ENCODE results near the gene CCDC83.
"Not testable (repeated sequence)": the region's sequence is repeated elsewhere in the genome, so short reads cannot be mapped to it uniquely, and the experiment has no call there.

Gene CCDC83

DNA sequence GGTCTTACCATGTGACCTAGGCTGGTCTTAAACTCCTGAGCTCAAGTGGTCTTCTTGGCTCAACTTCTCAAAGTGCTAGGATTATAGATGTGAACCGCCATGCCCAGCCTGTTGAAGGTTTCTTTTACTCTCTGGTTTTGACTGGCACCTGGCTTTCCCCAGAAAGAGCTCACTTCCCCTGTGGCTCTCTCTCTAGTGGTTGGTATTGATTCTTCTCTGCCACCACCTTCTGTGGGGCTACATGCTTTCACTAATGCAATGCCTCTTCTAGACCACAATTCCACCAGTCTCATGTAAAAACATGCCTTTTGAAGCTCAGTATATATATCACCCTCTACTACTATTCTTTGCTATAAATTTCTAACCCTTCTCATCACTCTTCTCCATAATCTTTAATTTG lies 67.2 kb downstream of the CCDC83 start:
- Mint-ChIP-seq H3K9me3 (peaks cover 1 to 5% of the 10 kb centered on the region in 2 donors), H3K36me3 (peaks cover 0 to 3% of the 10 kb centered on the region in 2 donors), H3K27me3 (peaks cover 14 to 27% of the 10 kb centered on the region in 2 donors), H3K27ac (no peak overlapping the region), H3K4me3 (no peak overlapping the region), H3K4me1 (peaks cover 0 to 4% of the 10 kb centered on the region in 2 donors)
- ATAC-seq (replicated peaks) (peak; percentile 99 to 100), DNase-seq (peak; percentile 20)

DNA sequence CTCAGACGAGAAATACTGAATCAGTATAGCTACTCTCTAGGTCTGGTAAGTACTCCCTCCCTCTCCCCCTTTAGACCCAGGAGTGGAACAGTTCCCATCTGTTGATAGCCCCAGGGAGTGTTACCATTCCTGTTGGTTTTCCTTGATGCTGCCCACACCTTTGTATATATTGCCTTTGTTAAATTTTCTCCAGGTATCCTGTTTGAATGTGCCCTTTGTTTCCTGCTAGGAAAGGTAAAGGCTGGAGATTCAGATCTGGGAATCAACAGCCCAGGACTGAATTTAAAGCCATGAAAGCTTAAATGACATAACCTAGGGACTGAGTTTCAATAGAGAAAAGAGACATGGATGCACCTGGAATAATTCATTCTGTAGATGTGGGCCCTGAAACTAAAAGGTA lies 68.3 kb downstream of the CCDC83 start:
- ATAC-seq (replicated peaks) = no peak
- peaks cover 14 to 28% of the 10 kb centered on the region in 2 donors for H3K27me3 Mint-ChIP-seq

DNA sequence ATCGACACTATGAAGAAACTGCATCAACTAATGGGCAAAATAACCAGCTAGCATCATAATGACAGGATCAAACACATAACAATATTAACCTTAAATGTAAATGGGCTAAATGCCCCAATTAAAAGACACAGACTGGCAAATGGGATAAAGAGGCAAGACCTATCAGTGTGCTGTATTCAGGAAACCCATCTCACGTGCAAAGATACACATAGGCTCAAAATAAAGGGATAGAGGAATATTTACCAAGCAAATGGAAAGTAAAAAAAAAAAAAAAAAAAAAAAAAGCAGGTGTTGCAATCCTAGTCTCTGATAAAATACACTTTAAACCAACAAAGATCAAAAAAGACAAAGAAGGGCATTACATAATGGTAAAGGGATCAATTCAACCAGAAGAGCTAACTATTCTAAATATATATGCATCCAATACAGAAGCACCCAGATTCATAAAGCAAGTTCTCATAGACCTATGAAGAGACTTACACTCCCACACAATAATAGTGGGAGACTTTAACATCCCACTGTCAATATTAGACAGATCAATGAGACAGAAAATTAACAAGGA lies 71.6 kb downstream of the CCDC83 start:
- not testable (repeated sequence) for H3K4me1 Mint-ChIP-seq; H3K9me3 Mint-ChIP-seq; H3K27ac Mint-ChIP-seq; DNase-seq; H3K4me3 Mint-ChIP-seq; ATAC-seq (replicated peaks); H3K36me3 Mint-ChIP-seq
- H3K27me3 Mint-ChIP-seq = peaks cover 14 to 28% of the 10 kb centered on the region in 2 donors

More for the DNA sequence above, 68.3 kb downstream of the CCDC83 start:
- peaks cover 0 to 3% of the 10 kb centered on the region in 2 donors for H3K36me3 Mint-ChIP-seq
- no peak overlapping the region for H3K4me3 Mint-ChIP-seq
- H3K9me3 Mint-ChIP-seq = peaks cover 1 to 5% of the 10 kb centered on the region in 2 donors
- no peak overlapping the region for H3K27ac Mint-ChIP-seq
- no peak for DNase-seq
- peaks cover 0 to 4% of the 10 kb centered on the region in 2 donors for H3K4me1 Mint-ChIP-seq

DNA sequence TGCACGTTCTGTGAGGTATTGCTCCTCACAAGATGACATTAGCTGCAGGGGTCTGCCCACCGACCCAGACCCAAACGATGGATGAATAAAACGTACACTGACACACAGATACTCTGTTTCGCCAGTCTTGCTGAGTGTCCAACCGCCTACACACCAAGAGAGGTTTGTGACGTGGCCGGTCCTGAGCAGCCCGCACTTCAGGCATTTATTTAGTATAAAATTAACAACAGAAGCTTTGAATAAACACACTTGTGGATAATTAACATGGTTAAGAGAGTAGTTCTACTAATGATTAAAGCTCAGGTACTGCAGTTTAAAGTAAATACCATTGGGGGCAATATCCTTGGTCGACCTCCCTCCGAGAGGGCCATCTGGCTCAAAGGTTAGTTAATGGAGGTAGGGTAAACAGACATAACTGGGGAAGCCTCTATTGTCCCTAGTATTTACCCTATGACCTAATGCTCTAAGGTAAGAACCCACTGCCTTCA lies 75.7 kb downstream of the CCDC83 start:
- ATAC-seq (replicated peaks) (no peak), DNase-seq (no peak)
- H3K27me3 Mint-ChIP-seq = peaks cover 2 to 13% of the 10 kb centered on the region in 2 donors
- H3K4me1 Mint-ChIP-seq = no peaks in the 10 kb centered on the region
- H3K36me3 Mint-ChIP-seq = no peaks in the 10 kb centered on the region
- no peak overlapping the region for H3K4me3 Mint-ChIP-seq
- no peak overlapping the region for H3K27ac Mint-ChIP-seq
- H3K9me3 Mint-ChIP-seq = peaks cover 3 to 10% of the 10 kb centered on the region in 2 donors

DNA sequence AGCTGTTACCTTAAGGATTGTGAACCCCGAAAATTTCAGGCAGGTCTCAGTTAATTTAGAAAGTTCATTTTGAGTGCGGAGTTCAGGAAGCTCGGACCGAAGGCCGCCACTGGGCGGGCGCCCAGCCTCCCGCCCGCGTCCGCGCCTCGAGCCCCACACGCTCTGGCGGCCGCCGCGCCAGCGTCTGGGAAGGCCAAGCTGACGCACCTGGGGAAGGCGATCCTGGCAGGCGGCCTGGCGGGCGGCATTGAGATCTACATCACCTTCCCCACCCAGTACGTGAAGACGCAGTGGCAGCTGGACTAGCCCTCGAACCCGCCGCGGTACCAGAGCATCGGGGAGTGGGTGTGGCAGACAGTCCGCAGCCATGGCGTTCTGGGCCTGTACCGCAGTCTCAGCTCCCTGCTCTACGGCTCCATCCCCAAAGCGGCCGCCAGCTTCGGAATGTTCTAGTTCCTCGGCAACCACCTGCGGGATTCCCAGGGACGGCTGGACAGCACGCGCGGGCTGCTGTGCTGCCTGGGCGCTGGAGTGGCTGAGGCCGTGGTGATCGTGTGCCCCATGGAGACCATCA lies 79.5 kb downstream of the CCDC83 start:
- H3K4me1 Mint-ChIP-seq = no peaks in the 10 kb centered on the region
- H3K9me3 Mint-ChIP-seq = peaks cover 0 to 6% of the 10 kb centered on the region in 2 donors
- H3K27me3 Mint-ChIP-seq = no peaks in the 10 kb centered on the region
- no peak overlapping the region for H3K27ac Mint-ChIP-seq
- DNase-seq = no peak
- ATAC-seq (replicated peaks) = no peak
- no peak overlapping the region for H3K4me3 Mint-ChIP-seq
- peaks cover 4 to 6% of the 10 kb centered on the region in 2 donors for H3K36me3 Mint-ChIP-seq

DNA sequence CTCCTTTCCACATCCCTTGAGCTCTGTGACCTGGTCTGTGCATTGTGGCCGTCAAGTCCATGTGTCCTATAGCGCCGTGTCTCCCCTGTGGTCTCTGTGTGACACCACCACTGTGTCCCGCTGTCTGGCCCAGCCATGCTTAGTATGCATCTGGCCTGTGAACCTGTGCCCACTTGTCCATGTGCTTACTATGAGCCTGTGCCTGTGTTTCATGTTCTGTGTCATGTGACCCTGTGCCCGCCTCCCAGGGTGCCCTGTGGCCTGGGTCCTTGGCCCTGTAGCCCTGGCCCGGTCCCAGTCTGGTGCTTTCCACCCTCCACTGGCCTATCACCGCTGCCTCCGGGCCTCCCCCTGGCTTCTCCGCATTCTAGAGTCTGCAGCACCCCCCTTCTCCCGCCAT lies 80.6 kb downstream of the CCDC83 start:
- Mint-ChIP-seq H3K27me3 (no peaks in the 10 kb centered on the region), H3K4me1 (no peaks in the 10 kb centered on the region), H3K4me3 (no peak overlapping the region), H3K9me3 (peaks cover 0 to 1% of the 10 kb centered on the region in 2 donors), H3K27ac (no peak overlapping the region), H3K36me3 (peaks cover 4 to 6% of the 10 kb centered on the region in 2 donors)
- DNase-seq (no peak), ATAC-seq (replicated peaks) (no peak)

DNA sequence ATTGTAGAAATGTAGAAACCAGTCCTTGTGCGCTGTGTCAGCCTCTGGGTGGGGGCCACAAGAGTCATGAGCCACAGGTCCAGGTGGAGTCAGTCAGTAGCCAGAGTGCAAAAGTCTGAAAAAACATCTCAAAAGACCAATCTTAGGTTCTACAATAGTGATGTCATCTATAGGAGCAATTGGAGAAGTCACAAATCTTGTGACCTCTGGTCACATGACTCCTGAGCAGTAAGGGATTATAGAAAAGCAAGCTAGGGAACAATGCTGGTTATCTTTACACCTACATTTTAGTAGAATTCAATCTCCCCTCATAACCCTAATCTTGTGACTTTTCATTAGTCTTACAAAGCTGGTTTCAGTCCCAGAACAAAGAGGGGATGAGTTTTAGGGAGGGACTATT lies 82.7 kb downstream of the CCDC83 start:
- H3K9me3 Mint-ChIP-seq = peaks cover 0 to 1% of the 10 kb centered on the region in 2 donors
- no peaks in the 10 kb centered on the region for H3K4me1 Mint-ChIP-seq
- H3K27me3 Mint-ChIP-seq = no peaks in the 10 kb centered on the region
- ATAC-seq (replicated peaks) (no peak), DNase-seq (no peak)
- peaks cover 4 to 6% of the 10 kb centered on the region in 2 donors for H3K36me3 Mint-ChIP-seq
- H3K4me3 Mint-ChIP-seq = no peak overlapping the region
- H3K27ac Mint-ChIP-seq = no peak overlapping the region

DNA sequence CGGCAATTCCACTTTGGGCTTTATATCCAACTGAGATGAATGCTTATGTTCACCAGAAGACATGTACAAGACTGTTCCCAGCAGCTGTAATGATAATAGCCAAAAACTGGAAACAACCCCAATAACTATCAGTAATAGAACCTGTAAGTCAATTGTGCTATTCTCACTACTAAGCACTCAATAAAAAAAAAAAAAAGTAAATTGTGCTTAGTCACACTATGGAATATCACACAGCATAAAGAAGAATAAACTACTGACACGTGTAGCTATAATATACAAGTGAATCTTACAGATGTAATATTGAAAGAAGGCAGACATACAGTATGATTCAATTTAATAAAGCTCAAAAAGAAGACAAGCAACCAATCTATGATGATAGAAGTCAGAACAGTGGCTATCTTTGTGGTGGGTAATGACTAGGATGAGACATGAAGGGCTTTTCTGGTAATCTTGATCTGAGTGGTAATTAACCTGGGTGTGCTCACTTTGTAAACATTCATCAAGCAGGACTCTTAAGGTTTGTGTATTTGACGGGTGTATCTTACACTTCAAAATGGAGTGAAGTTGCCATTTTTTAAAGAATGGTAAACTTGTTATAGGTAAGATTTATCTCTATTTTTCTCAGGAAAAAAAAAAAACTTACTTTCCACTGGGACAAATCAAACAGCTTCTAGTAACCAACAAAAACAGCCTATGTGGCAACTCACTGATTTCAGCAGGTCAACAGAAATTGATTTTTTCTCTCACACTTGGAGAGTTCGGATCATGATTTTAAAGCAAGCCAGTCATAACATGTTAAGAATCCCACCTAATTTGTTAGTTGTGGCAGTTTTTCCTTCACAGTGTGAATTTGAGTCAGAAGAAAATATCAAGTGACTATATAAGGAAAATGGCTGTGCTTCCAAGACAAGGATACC lies 84.2 kb downstream of the CCDC83 start:
- Mint-ChIP-seq H3K27me3 (no peaks in the 10 kb centered on the region), H3K4me3 (no peak overlapping the region), H3K36me3 (peaks cover 4 to 6% of the 10 kb centered on the region in 2 donors), H3K27ac (no peak overlapping the region), H3K9me3 (peaks cover 0 to 1% of the 10 kb centered on the region in 2 donors), H3K4me1 (no peaks in the 10 kb centered on the region)
- ATAC-seq (replicated peaks) (no peak), DNase-seq (no peak)

DNA sequence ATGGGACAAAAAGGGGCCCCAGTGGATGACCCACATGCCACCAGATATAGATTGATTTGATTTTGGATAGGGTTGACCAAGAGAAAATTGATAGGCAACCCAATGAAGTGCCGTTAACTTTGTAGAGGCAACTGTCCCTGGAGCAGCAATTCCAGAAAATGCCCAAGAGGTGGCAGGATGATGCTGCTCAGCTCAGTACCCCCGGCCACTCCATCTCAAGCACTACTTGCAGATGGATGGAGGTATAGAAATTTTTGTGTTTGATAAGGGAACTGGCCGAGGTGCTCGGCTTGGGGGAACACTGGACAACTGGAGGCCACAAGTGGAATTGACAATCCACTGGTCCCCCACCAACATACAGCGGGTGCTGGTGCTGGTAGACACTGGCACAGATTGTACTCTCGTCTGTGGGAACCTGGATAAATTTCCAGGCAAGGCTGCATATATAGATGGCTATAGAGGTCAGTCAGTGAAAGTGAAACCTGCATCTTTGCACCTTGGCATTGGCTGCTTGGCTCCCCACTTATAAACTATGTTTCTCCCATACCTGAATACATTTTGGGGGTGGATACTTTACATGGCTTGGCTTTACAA lies 86.3 kb downstream of the CCDC83 start:
- Mint-ChIP-seq H3K4me1 (peaks cover 7 to 9% of the 10 kb centered on the region in 2 donors), H3K4me3 (no peak overlapping the region), H3K27ac (no peak overlapping the region), H3K27me3 (no peaks in the 10 kb centered on the region), H3K9me3 (peaks cover 9 to 11% of the 10 kb centered on the region in 2 donors), H3K36me3 (peaks cover 11 to 12% of the 10 kb centered on the region in 2 donors)
- DNase-seq (no peak), ATAC-seq (replicated peaks) (peak; percentile 56 to 67)

DNA sequence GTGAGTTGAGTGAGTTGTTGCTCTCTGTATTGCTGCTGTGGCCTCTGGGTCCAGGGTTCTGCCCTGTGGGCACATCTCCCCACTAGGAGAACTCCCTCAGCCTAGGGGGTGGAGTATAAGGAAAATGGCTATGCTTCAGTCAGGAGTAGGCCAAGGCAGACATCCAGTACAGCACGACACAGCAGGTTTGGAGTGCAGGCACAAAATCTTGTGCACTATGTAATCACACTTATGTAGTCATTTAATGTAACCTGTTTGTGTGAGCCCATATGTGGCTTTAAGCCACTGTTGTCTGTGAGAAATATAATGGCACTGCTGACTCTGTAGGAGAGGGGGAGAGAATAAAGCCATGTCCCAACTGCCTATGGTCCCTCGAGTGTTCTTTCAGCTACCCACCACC lies 90.1 kb downstream of the CCDC83 start:
- Mint-ChIP-seq H3K4me3 (no peak overlapping the region), H3K27me3 (no peaks in the 10 kb centered on the region), H3K36me3 (peaks cover 5 to 8% of the 10 kb centered on the region in 2 donors), H3K9me3 (peaks cover 8 to 11% of the 10 kb centered on the region in 2 donors), H3K4me1 (peaks cover 16 to 22% of the 10 kb centered on the region in 2 donors), H3K27ac (peak overlapping the region; percentile 22)
- DNase-seq = no peak
- no peak for ATAC-seq (replicated peaks)

DNA sequence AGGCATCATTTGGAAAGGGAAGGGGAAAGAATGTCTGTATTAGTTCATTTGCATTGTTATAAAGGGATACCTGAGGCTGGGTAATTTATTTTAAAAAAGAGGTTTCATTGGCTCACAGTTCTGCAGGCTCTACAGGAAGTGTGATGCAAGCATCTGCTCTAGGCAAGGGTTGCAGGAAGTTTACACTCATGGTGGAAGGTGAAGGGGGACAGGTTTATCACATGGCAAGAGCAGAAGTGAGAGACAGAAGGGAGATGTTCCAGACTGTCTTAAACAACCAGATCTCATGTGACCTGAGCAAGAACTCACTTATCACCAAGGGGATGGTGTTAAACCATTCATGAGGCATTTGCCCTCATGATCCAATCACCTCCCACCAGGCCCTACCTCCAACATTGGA lies 90.6 kb downstream of the CCDC83 start:
- Mint-ChIP-seq H3K27ac (peak overlapping the region; percentile 22), H3K27me3 (no peaks in the 10 kb centered on the region)

DNA sequence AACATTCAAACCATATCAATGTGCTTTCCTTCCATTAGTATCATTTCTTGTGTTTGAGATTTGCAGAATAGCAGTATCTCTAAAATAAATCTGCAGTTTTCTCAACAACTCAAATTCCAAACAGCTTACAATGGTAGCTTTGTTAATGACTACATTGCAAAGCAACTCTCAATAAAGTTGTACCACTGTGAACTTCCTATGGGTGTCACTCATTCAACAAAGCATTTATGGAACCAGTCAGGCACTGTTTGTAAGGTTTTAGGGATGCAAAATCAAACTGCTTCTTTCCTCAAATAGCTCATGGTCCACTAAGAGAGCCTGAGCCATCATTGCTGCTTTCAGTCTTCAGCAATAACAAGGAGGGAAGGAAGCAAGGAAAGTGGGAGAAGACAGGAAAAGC lies 91.0 kb downstream of the CCDC83 start:
- ATAC-seq (replicated peaks) (no peak), DNase-seq (no peak)
- Mint-ChIP-seq H3K9me3 (peaks cover 9 to 15% of the 10 kb centered on the region in 2 donors), H3K27ac (no peak overlapping the region), H3K27me3 (no peaks in the 10 kb centered on the region), H3K4me1 (peaks cover 16 to 22% of the 10 kb centered on the region in 2 donors), H3K36me3 (peaks cover 6 to 10% of the 10 kb centered on the region in 2 donors), H3K4me3 (no peak overlapping the region)

More for the DNA sequence above, 90.6 kb downstream of the CCDC83 start:
- peaks cover 16 to 22% of the 10 kb centered on the region in 2 donors for H3K4me1 Mint-ChIP-seq
- ATAC-seq (replicated peaks) (peak; percentile 22 to 31), DNase-seq (no peak)
- H3K36me3 Mint-ChIP-seq = peaks cover 5 to 8% of the 10 kb centered on the region in 2 donors
- no peak overlapping the region for H3K4me3 Mint-ChIP-seq
- peaks cover 8 to 13% of the 10 kb centered on the region in 2 donors for H3K9me3 Mint-ChIP-seq

DNA sequence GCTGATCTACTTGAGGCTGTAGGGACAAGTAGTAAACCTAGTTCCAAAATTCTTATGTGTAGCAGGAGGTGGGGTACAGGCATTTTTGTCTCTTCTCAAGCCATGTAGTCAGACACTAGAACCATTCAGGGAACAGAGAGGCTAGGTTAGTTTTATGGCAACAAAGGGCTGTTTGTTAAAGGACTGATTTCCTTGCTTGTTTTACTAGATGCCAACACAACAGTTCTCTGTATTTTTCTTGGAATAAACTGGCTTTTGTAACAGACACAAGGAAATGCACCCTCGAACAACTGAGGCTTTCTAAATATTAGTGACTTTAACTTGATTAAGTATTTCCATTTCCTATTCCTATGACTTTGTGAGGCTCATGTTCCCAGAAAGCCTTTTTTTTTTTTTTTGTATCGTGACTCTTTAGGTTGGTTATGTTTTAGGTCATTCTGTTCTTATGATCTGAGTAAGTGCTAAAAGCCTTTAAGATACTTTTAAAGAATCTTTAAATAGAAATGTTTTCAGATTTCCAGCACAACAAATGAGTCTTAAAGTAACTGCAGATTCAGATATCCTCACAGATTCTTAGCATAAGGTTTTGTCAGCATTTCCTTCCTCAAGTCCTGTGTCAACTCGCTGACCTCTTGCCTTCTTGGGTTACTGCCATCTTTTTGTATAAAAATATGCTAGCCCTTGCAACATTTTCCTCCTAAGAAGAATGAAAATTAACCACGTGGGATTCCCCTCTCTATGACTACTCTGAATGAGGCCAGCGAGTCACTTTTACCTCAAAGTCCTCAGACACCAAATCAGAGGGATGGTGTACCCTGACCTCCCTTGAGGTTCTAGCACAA lies 92.5 kb downstream of the CCDC83 start:
- Mint-ChIP-seq H3K9me3 (peaks cover 12 to 15% of the 10 kb centered on the region in 2 donors), H3K27ac (peak overlapping the region; percentile 32), H3K36me3 (peaks cover 8 to 12% of the 10 kb centered on the region in 2 donors), H3K4me3 (no peak overlapping the region), H3K27me3 (no peaks in the 10 kb centered on the region), H3K4me1 (peaks cover 16 to 22% of the 10 kb centered on the region in 2 donors)
- no peak for DNase-seq
- peak; percentile 72 to 80 for ATAC-seq (replicated peaks)

Data from stimulated activated naive B cell treated with anti-CD40 and anti-IgM and Interleukin-4, amounts not matched to agents 10 μg/mL and 1 μg/mL and 100 μg/mL, for 72 hours (primary cell).